ENCODE data around the gene SGTA.
"Not testable (repeated sequence)": the region's sequence is repeated elsewhere in the genome, so short reads cannot be mapped to it uniquely, and the experiment has no call there.

SGTA gene

GRCh38 chr19:2795827-2796658, 13.0 kb upstream of the SGTA start:
- DNase-seq: no peak

- DNase-seq: no peak
Observed at GRCh38 chr19:2793577-2793976, 10.5 kb upstream of the SGTA start.

DNA sequence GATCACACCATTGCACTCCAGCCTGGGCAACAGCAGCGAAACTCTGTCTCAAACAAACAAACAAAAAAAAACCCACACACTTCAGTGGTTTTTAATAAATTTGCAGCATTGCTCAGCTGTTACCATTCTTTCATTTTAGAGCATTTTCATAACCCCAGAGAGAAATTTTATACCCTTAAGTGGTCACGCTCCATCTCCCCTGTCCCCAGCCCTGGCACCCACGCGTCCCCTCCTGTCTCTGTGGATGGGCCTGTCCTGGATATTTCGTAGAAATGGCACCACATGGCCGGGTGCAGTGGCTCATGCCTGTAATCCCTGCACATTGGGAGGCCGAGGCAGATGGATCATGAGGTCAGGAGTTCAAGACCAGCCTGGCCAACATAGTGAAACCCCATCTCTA, 10.1 kb upstream of the SGTA start:
- no peak for DNase-seq

DNA sequence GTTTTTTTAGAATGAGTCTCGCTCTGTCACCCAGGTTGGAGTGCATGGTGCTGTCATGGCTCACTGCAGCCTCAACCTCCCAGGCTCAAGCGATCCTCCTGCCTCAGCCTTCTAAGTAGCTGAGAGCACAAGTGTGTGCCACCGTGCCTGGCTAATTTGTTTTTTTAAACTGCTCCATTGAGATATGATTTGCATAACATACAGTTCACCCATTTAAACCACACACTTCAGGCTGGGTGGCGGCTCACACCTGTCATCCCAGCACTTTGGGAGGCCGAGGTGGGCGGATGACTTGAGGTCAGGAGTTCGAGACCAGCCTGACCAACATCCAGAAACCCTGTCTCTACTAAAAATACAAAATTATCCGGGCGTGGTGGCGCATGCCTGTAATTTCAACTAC, 9.6 kb upstream of the SGTA start:
- DNase-seq: not testable (repeated sequence)

DNA sequence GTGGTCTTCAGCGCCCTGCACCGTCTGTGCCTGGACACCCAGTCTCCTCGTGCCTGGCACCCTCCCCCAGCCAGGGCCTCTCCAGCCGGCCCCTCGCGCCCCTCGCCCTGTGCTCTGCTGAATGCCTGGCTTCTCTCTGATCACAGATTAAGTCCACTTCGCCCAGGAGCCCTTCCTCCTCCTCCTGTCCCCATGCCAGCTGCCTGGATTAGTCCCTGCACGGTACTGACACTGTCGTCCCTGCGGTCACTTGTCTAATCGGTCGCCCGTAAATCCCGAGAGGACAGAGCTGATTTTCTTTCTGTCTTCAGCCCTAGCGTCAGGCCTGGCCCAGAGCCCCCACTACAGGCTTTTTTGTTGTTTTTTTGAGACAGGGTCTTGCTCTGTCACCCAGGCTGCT, 8.8 kb upstream of the SGTA start:
- no peak for DNase-seq

DNA sequence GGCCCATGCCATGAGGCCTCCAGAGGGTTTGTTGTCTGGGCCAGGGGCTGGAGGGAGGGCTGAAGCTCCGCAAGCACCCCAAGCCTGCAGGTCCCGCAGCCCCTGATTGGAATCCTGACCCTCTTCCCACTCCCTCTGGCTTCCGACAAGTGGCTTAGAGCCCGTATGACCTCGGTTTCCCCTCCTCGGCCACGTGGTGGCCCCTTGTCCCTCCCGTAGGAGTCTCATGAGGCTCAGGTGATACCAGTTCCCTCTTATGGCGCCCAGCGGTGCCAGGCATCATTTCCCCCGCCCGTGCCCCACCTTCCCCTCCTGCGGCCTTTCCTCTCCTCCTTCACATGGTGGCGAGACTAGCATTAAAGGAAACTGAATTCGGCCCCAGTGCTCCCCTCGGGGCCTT, 8.4 kb upstream of the SGTA start:
- DNase-seq: no peak

DNA sequence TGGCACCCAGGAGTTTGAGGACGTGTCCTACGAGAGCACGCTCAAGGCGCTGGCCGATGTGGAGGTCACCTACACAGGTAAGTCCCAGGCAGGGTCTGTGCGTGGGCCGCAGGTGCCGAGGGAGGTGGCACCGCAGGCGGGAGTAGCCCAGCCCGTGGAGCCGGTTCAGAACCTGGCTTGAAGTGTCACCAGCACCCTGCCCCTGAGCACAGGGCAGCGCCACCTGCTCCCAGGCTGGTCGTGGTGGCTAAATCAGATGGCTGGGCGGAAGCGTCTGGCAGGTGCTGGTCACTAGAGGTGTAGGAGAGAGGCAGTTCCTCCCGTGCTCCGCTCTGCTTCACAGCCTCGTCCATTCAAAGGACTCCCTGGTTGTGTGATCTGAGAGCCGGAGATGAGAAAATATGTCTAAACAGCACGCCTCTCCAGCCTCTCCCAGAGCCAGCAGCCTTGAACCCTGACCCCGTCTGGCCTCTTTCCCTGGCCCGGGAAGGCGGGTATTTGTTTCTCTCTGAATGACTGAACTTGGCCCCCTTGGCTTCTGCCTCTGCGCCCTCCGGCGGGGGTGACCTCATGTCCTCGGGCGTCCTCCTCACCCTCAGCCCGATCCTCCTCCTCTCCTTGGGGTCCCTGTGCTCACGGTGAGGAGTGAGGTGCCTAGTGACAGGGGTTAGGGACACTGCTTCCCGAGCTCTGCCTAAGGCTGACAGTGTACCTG, 7.6 kb upstream of the SGTA start:
- DNase-seq: no peak

DNA sequence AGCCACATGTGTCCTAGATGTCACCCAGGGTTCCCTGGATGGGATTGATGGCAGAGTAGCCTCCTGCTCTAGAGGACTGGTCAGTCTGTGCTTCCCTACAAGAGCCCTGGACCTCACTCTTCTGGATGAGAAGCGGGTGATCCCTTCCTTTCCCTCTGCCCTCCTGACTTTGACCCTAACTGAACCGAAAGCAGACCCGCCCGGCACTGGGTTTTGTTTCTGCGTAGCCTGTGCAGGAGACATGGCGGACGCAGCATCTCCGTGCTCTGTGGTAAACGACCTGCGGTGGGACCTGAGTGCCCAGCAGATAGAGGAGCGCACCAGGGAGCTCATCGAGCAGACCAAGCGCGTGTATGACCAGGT, 7.1 kb upstream of the SGTA start:
- no peak for DNase-seq

GRCh38 chr19:2788237-2788636, 5.2 kb upstream of the SGTA start:
- DNase-seq: no peak

GRCh38 chr19:2787115-2787514, 4.0 kb upstream of the SGTA start:
- no peak for DNase-seq

GRCh38 chr19:2785244-2785997, 2.3 kb upstream of the SGTA start, which contains the start of gene THOP1:
THOP1 (plus strand) TSS chr19:2785503; CDS start chr19:2785663, 160 bp downstream.
- DNase-seq: peak; percentile 49 to 99 (median 97)

DNA sequence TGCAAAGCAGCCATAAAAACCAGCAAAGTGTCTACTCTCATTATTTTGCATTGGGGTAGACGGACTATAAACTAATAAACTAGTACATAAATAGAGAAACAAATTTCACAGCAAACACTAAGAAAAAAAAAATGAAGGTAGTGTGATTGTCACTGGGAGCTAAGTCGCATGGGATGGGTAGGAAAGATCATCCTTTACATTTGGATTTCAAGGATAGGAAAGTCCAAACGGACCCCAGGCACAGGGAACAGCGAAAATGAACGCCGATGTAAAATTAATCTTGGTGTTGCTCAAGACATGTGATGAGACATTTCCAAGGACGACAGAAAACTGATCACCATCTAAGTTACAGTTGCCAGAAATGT, 690 bp upstream of the SGTA start:
- DNase-seq: no peak

DNA sequence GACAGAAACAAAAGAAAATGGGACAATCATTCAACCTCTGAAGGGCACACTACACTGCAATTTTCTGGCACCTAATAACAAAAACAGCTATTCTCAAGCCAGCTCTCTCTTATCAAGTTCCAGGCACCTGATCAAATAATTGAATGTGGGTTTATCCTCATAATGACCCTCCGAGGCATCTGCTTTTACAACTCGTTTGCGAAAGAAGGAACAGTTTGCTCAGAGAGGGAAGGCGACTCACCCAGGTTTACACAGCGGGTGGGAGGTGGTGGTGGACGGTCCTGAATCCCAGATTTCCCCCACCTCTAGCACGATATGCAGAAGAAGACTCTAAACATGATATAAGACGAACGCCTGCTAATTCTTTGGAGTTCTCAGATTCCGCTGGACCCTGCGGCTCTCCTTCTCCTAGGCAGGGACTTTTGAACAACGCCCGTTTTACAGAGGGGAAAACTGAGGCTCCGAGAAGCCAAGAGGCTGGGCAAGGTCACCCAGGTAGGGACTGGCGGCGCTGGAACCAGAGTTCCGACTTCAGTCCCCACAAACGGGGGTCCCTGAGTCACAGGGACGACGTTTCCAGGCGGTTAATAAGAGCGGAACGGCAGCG, 641 bp downstream of the SGTA start:
- no peak for DNase-seq

DNA sequence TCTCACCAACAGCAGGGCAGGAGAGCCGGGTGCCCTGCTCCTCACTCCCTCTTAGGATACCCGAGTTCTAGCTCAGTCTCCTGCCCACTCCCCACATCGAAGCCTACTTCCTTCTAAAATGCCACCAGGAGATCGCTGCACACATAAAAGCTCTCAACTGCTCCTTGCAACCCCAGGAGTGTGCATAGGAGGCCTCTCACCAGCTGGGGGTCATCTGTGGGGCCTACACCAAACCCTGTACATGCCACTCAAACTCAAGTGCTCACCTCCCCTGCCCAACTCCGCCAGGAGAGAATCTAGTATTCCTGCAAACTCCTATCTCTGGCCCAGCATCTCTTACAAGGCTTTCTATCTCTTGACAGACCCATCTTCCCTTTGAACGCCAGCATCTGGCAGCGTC, 2.8 kb downstream of the SGTA start:
- DNase-seq: no peak

- peak in 43 of 58 donors; percentile 5 to 79 (median 56) for DNase-seq
Observed at GRCh38 chr19:2779121-2779740, 3.8 kb downstream of the SGTA start.

- no peak for DNase-seq
Observed at GRCh38 chr19:2777952-2778683, 5.0 kb downstream of the SGTA start.

DNA sequence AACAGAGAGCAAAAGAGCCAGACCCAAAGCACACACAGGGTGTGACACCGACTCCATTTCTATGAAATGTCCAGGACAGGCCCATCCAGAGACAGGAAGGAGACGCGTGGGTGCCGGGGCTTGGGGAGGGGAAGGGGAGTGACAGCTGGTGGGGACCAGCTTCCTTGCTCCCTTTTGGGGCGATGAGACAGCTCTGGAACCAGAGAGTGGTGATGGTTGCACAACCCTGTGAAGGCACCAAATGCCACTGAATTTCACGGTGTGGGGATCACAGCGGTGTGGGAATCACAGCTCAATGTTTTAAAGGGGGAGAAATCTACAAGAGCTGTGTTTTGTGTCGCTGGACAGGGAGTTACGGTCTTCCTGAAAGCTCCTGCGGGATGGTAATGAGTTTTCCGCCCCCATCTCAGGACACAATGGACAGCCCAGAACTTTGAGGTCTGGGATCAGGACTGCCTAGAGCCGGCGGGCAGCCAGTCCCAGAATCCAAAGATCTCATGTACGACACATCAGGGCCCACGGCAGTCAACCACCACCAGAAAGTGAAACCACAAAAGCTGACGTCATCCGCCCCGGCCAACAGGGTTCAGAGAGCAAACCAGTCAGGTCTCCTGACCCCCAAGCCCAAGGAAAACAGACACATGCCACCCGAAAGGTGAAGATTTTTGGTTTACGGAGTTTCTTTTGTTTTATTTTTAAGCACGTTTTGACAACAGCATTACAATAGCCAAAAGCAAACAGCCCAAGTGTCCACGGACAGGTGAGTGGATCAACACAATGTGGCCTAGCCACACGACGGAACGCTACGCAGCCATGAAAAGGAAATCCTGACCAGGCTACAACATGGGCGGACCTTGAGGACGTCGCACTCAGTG, 7.3 kb downstream of the SGTA start:
- peak in 18 of 58 donors; percentile 12 to 65 (median 24) for DNase-seq

DNA sequence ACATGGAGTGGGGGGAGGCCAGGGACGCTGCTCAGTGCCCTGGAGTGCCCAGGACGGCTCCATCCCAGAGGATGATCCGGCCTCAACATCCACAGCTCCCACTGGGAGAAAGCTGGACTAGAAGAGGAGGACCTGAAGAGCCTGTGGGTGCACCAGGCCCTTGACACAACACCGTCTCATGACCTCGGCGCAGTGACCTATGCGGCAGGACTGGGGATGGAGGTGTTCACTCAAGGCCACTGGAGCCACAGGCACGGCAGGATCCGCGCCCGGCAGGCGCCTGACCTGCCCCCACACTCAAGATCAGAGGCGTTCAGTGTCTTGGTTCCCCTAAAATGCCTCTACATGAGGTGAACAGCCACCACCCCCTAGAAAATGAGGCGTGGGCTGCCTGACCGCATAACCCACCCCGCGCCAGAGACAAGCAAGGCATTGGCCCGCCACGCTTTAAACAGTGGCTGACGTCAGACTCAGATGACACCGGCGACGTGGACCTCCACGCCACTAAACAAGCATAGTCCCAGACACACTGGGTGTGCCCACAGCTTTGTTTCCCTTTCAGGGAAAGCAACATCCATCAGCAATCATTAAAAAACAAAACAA, 8.0 kb downstream of the SGTA start:
- DNase-seq: peak in 12 of 58 donors; percentile 14 to 52 (median 37)
